Measurements from ENCODE around the gene C10orf53.

C10orf53 gene

DNA sequence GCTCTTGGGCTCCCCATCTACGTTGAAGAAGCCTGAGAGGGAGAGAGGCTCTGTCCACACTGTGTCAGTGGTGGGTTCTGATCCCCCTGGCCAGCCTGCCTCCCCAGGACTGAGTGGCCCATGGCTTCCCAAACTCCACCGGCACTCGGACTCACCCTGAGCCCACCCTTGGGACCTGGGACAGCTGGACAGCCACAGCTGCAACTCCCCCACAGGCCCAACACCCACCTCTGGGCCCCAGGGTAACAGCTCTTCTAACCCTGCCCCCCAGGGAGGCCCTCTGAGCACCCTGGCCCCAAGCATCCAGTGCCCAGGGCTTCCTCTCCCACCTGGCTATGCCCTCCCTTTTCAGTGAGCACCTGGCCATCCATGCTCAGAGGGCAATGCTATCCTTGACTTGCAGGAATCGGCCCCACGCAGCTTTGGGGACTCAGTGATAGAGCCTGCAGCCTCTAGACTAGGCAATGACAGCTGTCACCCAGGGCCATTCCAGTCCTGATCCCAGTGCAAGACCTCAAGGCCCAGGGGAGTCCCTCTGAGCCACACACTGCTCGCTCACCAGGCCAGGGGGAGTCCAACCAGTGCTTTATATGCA is 64.7 kb downstream of the C10orf53 start:
- no peak for TF ChIP-seq GATA3 (IDR thresholded peaks at IDR 0.05; ENCODE audit: low read depth, low read length)
- no peak for TF ChIP-seq GATA2 (IDR thresholded peaks at IDR 0.05; ENCODE audit: low read depth, low read length)

DNA sequence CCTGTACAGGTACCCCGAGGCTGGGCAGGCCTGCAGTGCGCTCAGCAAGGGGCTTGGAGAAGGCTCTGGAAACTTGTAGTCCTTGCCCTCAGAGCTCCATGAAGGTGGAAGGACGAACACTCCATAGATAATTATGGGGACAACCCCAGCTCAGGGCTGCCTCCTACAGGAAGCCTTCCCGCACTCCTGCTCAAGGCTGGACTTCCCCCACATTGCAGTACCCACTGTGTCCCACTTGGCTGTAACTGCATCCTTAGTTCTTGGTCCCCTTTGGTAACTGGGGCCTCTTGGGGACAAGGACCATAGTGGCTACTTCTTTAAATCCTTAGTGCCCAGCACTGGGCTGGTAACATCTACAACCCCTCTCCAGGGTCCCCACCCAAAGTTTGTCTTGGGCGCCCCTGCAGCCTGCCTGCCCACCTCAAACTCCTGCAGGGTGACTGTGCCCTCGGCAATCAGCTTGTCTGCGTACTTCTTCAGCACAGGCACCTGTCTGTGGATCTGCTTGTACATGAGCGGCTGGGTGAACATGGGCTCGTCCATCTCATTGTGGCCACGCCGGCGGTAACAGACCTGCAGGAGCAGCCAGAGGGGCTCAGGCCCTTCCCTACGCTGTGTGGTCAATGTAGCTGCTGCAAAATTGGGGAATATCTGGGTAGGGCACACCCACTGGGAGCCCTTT is 65.6 kb downstream of the C10orf53 start:
- TF ChIP-seq GATA3 (IDR thresholded peaks at IDR 0.05; ENCODE audit: low read depth, low read length) (no peak), GATA2 (IDR thresholded peaks at IDR 0.05; ENCODE audit: low read depth, low read length) (no peak)

DNA sequence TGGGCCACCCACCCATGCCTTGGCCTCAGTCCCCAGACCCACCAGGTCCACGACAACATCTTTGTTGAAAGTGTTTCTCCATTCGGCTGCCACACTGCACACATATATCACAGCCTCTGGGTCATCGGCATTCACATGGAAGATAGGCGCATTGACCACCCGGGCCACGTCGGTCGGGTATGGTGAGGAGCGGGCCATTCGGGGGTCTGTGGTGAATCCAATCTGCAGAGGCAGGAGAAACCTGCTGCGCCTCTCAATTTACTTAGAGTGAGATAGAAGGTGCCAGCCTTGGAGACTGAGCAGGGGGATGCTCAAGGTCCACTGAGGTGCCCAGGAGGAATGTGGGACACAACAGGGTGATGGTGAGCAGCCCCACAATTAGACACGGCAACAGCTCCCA is 66.3 kb downstream of the C10orf53 start:
- no peak for TF ChIP-seq GATA2 (IDR thresholded peaks at IDR 0.05; ENCODE audit: low read depth, low read length)
- no peak for TF ChIP-seq GATA3 (IDR thresholded peaks at IDR 0.05; ENCODE audit: low read depth, low read length)

DNA sequence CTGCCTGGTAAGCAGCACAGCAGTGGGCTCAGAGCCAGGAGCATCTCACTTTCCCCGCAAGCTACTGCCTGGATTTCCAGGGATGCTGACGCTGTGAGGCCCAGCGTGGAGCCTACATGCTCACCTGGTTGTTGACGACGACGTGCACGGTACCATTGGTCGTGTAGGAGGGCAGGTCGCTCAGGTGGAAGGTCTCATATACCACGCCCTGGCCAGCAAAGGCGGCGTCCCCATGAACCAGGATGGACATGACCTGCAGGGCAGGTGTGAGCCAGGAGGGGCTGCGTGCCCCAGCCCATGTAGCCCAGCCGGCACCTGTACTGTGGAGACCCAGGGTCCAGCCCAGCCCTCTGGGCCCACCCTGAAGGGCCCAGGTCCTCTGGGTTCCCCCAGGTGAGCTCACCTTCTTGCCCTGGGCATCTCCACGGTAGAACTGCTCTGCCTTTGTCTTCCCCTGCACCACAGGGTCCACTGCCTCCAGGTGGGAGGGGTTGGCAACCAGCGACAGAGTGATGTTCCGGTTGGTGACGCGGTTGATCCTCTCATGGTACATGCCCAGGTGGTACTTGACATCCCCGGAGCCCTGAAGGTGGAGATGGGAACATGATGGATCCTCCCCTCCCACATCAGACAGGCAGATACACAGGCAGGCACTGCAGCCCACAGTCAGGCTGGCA is 67.3 kb downstream of the C10orf53 start:
- no peak for TF ChIP-seq GATA2 (IDR thresholded peaks at IDR 0.05; ENCODE audit: low read depth, low read length)
- TF ChIP-seq GATA3 (IDR thresholded peaks at IDR 0.05; ENCODE audit: low read depth, low read length): no peak

All from SH-SY5Y (cell line).